Upper lobe of left lung (tissue), 4 donors: ENCODE data around the gene MTAP.

Experiments
- CTCF ChIP-seq, 6 experiments: fragments of 450-650 bp in 4 of 6; fragments of 200-600 bp in 2 of 6; sonication (generic) in 2 of 6; IDR thresholded peaks; one replicate each; pipeline ENCODE4 v1.5.1; 2016 to 2019; ENCODE audit warnings: antibody characterized with exemption in 6 of 6
- POLR2A ChIP-seq, 4 donors: fragments of 450-650 bp; IDR thresholded peaks; one replicate each; pipeline ENCODE4 v1.5.1; 2016 to 2017; ENCODE audit warnings: antibody characterized with exemption in 4 of 4, mild to moderate bottlenecking in 2 of 4

GRCh38 chr9:21976334-21976875 is 174.0 kb downstream of the MTAP start:
- no peak for TF ChIP-seq CTCF (IDR thresholded peaks at IDR 0.05)
- TF ChIP-seq POLR2A (IDR thresholded peaks at IDR 0.05): no peak
